Small intestine (tissue), 7 donors: ENCODE results near the gene XPO1. TPM values are rescaled to one million over a fixed set of nuclear protein-coding genes. Genes with fewer than 3 reads are reported as not detected.
"Not testable (repeated sequence)": the region's sequence is repeated elsewhere in the genome, so short reads cannot be mapped to it uniquely, and the experiment has no call there.

Experiments
- DNase-seq, 2 donors: peaks; one replicate each; pipeline versions ENCODE4 v3.0.0 to v3.0.0-alpha.2; 2013
- FAIRE-seq: peaks from 2 replicates; lab custom pipeline; 2012; peaks lifted over from hg19 to GRCh38; lab: Jason Lieb, UNC
- H3K27ac ChIP-seq, 3 donors: one replicate each; pipeline ENCODE4 v1.5.1; 2013; ENCODE audit warnings: low read length in 2 of 3, mild to moderate bottlenecking in 2 of 3, control low read depth in 1 of 3, inconsistent platforms in 1 of 3, low read depth in 1 of 3, moderate library complexity in 1 of 3
- H3K27me3 ChIP-seq, 3 donors: one replicate each; pipeline ENCODE4 v1.6.1; 2013; ENCODE audit warnings: low read length in 3 of 3, inconsistent platforms in 1 of 3; ENCODE audit not compliant: control insufficient read depth in 3 of 3, insufficient read depth in 3 of 3
- H3K36me3 ChIP-seq, 3 donors: one replicate each; pipeline ENCODE4 v1.6.1; 2013; ENCODE audit warnings: low read length in 3 of 3, inconsistent platforms in 1 of 3, low read depth in 1 of 3, mild to moderate bottlenecking in 1 of 3, moderate library complexity in 1 of 3; ENCODE audit not compliant: control insufficient read depth in 3 of 3, insufficient read depth in 2 of 3
- H3K4me1 ChIP-seq, 3 donors: one replicate each; pipeline ENCODE4 v1.6.1; 2013; ENCODE audit warnings: low read length in 2 of 3, inconsistent platforms in 1 of 3, low read depth in 1 of 3, mild to moderate bottlenecking in 1 of 3, moderate library complexity in 1 of 3; ENCODE audit not compliant: control insufficient read depth in 3 of 3, insufficient read depth in 2 of 3
- H3K4me3 ChIP-seq, 3 donors: one replicate each; pipeline ENCODE4 v1.5.1; 2013; ENCODE audit warnings: low read length in 3 of 3, control low read depth in 1 of 3, inconsistent platforms in 1 of 3, low read depth in 1 of 3, mild to moderate bottlenecking in 1 of 3, moderate library complexity in 1 of 3
- H3K9me3 ChIP-seq, 2 donors: one replicate each; pipeline ENCODE4 v1.6.1; 2013; ENCODE audit warnings: low read depth in 1 of 2, low read length in 1 of 2; ENCODE audit not compliant: control insufficient read depth in 2 of 2, insufficient read depth in 1 of 2
- WGBS, 3 donors: extraction: QIAGEN DNeasy Blood & Tissue Kit; methylation state at CpG; one replicate each; pipeline ENCODE4 v1.1.7; 2013; 5-methylcytosine and 5-hydroxymethylcytosine counted together
- polyA plus RNA-seq, 4 donors: library from polyadenylated mRNA; stranded (reverse) in 3 of 4; unstranded in 1 of 4; fragments of 200-250 nt in 3 of 4; fragments of 120-200 nt in 1 of 4; gene quantifications; one replicate each; pipeline versions ENCODE4 v1.2.1 to v1.2.3, GENCODE V29; 2013
- donor health status: healthy with polysubstance abuse.
- donor health status: control.
- donor health status: control.
- donor health status: Bipolar disorder and iron deficiency.
- donor health status: healthy.

Gene XPO1
- polyA plus RNA-seq, 4 donors: 15.9 to 141 (median 39.2) TPM

GRCh38 chr2:61562615-61563014 lies 24.5 kb upstream of the XPO1 start:
- 81 to 95% (median 90%) methylated on average over 2 of the region's 2 CpGs for WGBS, 3 donors
- Histone ChIP-seq H3K9me3 (no peaks in the 10 kb centered on the region), H3K36me3 (no peaks in the 10 kb centered on the region)

GRCh38 chr2:61558160-61558559 lies 20.0 kb upstream of the XPO1 start:
- 78 to 89% (median 81%) methylated on average over 5 of the region's 5 CpGs for WGBS, 3 donors
- no peak for DNase-seq
- Histone ChIP-seq H3K36me3 (no peaks in the 10 kb centered on the region), H3K9me3 (no peaks in the 10 kb centered on the region), H3K27ac (no peak overlapping the region), H3K27me3 (no peaks in the 10 kb centered on the region), H3K4me3 (no peak overlapping the region), H3K4me1 (peaks cover 0 to 1% (median 0%) of the 10 kb centered on the region in 3 donors)
- FAIRE-seq: no peak

More at GRCh38 chr2:61562615-61563014, 24.5 kb upstream of the XPO1 start:
- Histone ChIP-seq H3K27me3 (no peaks in the 10 kb centered on the region), H3K4me3 (no peak overlapping the region), H3K27ac (no peak overlapping the region), H3K4me1 (peaks cover 0 to 1% (median 0%) of the 10 kb centered on the region in 3 donors)
- no peak for FAIRE-seq
- no peak for DNase-seq

- no peaks in the 10 kb centered on the region for H3K9me3 ChIP-seq
- H3K4me3 ChIP-seq: no peak overlapping the region
- no peak overlapping the region for H3K27ac ChIP-seq
- WGBS, 3 donors: 50 to 72% (median 51%) methylated on average over 6 of the region's 6 CpGs
- DNase-seq (peak in 1 of 2 donors; percentile 35), FAIRE-seq (no peak)
- no peaks in the 10 kb centered on the region for H3K36me3 ChIP-seq
- peaks cover 0 to 1% (median 0%) of the 10 kb centered on the region in 3 donors for H3K4me1 ChIP-seq
- H3K27me3 ChIP-seq: no peaks in the 10 kb centered on the region
Observed at GRCh38 chr2:61557381-61557780, 19.2 kb upstream of the XPO1 start.

DNA sequence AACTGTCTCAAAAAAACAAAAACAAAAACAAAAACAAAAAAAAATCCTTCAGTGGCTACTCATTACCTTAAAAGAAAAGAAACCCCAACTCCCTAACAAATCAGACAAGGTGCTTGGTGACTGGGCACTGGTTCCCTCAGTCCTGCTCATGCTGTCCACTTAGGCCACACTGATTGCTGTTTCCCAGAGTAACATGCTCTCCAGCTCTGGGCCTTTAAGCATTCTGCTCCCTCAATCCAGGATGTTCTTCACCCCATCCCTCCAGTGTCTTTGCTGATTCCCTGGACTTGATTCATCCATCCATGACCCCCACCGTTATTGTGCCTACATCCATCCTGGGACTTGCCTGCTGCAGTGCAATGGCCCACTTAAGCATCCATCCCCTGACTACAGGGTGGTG lies 16.4 kb upstream of the XPO1 start:
- Histone ChIP-seq H3K4me1 (peaks cover 0 to 1% (median 0%) of the 10 kb centered on the region in 3 donors), H3K27ac (no peak overlapping the region), H3K9me3 (no peaks in the 10 kb centered on the region), H3K27me3 (no peaks in the 10 kb centered on the region), H3K4me3 (no peak overlapping the region), H3K36me3 (no peaks in the 10 kb centered on the region)
- DNase-seq (no peak), FAIRE-seq (no peak)
- 84 to 93% (median 87%) methylated on average over 1 of the region's 1 CpG for WGBS, 3 donors

DNA sequence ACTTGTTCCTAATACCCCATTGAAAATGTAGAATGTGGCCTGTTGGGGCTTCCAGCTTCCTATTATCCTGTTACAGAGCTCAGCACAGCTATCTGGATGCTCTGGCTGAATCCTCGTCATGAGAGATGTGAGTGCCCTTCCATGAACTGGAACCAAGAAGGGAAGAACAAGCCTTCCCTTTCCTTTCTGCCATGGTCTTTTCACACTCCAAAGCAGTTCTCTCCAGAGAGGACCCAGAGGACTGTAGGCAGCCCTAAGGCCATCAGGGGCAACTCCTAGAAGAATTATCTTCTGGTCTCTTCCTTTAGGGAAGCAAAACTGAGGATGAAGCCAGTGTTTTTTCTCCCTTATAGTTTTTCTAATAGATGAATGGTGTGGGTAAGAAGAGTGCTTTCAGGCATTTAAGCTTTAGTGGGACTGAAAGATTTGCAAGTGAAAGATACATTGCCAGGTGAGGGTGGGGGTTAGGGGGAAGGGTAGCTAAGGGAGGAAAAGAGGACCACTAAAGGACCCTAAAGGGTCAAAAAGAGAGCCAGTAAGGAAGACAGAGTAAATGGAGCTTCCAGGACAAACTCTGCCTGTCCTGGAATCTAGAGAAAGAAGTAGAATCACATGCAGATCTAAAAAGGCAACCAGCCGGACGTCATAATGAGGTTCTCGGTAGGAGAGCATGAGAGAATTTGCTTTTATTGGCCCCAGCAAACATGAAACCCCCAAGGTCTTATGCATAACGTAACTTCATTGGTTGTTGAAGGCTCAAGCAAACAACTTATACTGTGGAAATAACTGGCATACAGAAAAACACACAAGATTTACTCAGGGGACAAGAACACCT lies 12.4 kb upstream of the XPO1 start:
- no peak overlapping the region for H3K27ac ChIP-seq
- no peak for DNase-seq
- no peaks in the 10 kb centered on the region for H3K9me3 ChIP-seq
- 81 to 92% (median 84%) methylated on average over 5 of the region's 5 CpGs for WGBS, 3 donors
- H3K36me3 ChIP-seq: no peaks in the 10 kb centered on the region
- H3K4me1 ChIP-seq: no peaks in the 10 kb centered on the region
- FAIRE-seq: no peak
- H3K4me3 ChIP-seq: no peak overlapping the region
- H3K27me3 ChIP-seq: no peaks in the 10 kb centered on the region

- H3K27ac ChIP-seq: no peak overlapping the region
- FAIRE-seq: no peak
- H3K4me1 ChIP-seq: no peaks in the 10 kb centered on the region
- no peaks in the 10 kb centered on the region for H3K9me3 ChIP-seq
- no peak for DNase-seq
- no peaks in the 10 kb centered on the region for H3K36me3 ChIP-seq
- no peaks in the 10 kb centered on the region for H3K27me3 ChIP-seq
- WGBS, 3 donors: 91 to 95% (median 92%) methylated on average over 2 of the region's 2 CpGs
- no peak overlapping the region for H3K4me3 ChIP-seq
Observed at GRCh38 chr2:61549546-61549945, 11.4 kb upstream of the XPO1 start.

GRCh38 chr2:61543062-61543461 lies 4.9 kb upstream of the XPO1 start:
- no peaks in the 10 kb centered on the region for H3K36me3 ChIP-seq
- FAIRE-seq: no peak
- peaks cover 0 to 6% (median 0%) of the 10 kb centered on the region in 3 donors for H3K4me1 ChIP-seq

GRCh38 chr2:61540167-61540566 lies 2.0 kb upstream of the XPO1 start:
- H3K4me1 ChIP-seq, H3K27me3 ChIP-seq, FAIRE-seq, H3K4me3 ChIP-seq, DNase-seq, H3K9me3 ChIP-seq, H3K36me3 ChIP-seq, H3K27ac ChIP-seq: not testable (repeated sequence)
- WGBS, 3 donors: 97 to 98% (median 97%) methylated on average over 10 of the region's 10 CpGs

More at GRCh38 chr2:61543062-61543461, 4.9 kb upstream of the XPO1 start:
- H3K9me3 ChIP-seq: no peaks in the 10 kb centered on the region
- no peak overlapping the region for H3K4me3 ChIP-seq
- 82 to 85% (median 84%) methylated on average over 2 of the region's 2 CpGs for WGBS, 3 donors
- DNase-seq: no peak
- H3K27me3 ChIP-seq: no peaks in the 10 kb centered on the region
- no peak overlapping the region for H3K27ac ChIP-seq
